GM06990 (cell line): Measurements from ENCODE around the gene PLXNA3.

Experiments used
- DNase-seq: peaks from one replicate; pipeline ENCODE4 v3.0.0-alpha.2; 2011; ENCODE audit not compliant: insufficient read length; ENCODE audit errors: extremely low read depth
- H3K27me3 ChIP-seq: replicated peaks from 2 replicates; pipeline ENCODE4 v1.6.0; 2011; ENCODE audit warnings: low read length; ENCODE audit not compliant: control insufficient read depth, insufficient read depth
- H3K36me3 ChIP-seq: 2 replicates; pipeline ENCODE4 v1.5.1; 2011; ENCODE audit warnings: low read length; ENCODE audit not compliant: control insufficient read depth, insufficient read depth
- H3K4me3 ChIP-seq: replicated peaks from 2 replicates; pipeline ENCODE4 v1.5.1; 2011; ENCODE audit warnings: low read depth, mild to moderate bottlenecking, control low read depth, low read length
- CTCF ChIP-seq: IDR thresholded peaks from 2 replicates; pipeline ENCODE4 v1.5.1; 2011; ENCODE audit warnings: low read length, control low read depth, mild to moderate bottlenecking, inconsistent platforms; ENCODE audit not compliant: insufficient read depth, poor library complexity, severe bottlenecking

The PLXNA3 gene

GRCh38 chrX:154512879-154513553, 54.9 kb downstream of the PLXNA3 start:
- Histone ChIP-seq H3K4me3 (no peak overlapping the region), H3K36me3 (no peaks in the 10 kb centered on the region; the same call in 1 of the 2 replicates), H3K27me3 (no peaks in the 10 kb centered on the region)
- no peak for TF ChIP-seq CTCF
- DNase-seq = no peak

- TF ChIP-seq CTCF = no peak
- Histone ChIP-seq H3K36me3 (no peaks in the 10 kb centered on the region; the same call in 1 of the 2 replicates), H3K4me3 (no peak overlapping the region), H3K27me3 (no peaks in the 10 kb centered on the region)
- DNase-seq = no peak
Observed at GRCh38 chrX:154513716-154514115, 55.6 kb downstream of the PLXNA3 start.

GRCh38 chrX:154515090-154515965, 57.2 kb downstream of the PLXNA3 start:
- Histone ChIP-seq H3K4me3 (peak overlapping the region; percentile 62), H3K36me3 (no peaks in the 10 kb centered on the region), H3K27me3 (no peaks in the 10 kb centered on the region)
- no peak for DNase-seq
- no peak for TF ChIP-seq CTCF

GRCh38 chrX:154515966-154516655, 58.0 kb downstream of the PLXNA3 start, which contains the start of gene FAM3A:
Gene FAM3A (minus strand): TSS chrX:154516232. CDS start chrX:154515772, 460 bp downstream.
- Histone ChIP-seq H3K36me3 (no peaks in the 10 kb centered on the region), H3K4me3 (peak within 1 kb of the TSS; percentile 62), H3K27me3 (no peaks in the 10 kb centered on the region)
- no peak for TF ChIP-seq CTCF
- DNase-seq = peak; percentile 89

- TF ChIP-seq CTCF = no peak
- DNase-seq = no peak
Observed at GRCh38 chrX:154516656-154517100, 58.6 kb downstream of the PLXNA3 start.

More at GRCh38 chrX:154516656-154517100, 58.6 kb downstream of the PLXNA3 start:
- Histone ChIP-seq H3K4me3 (peak overlapping the region; percentile 48), H3K36me3 (no peaks in the 10 kb centered on the region), H3K27me3 (no peaks in the 10 kb centered on the region)
